Suprapubic skin (tissue), 4 donors: ENCODE results near the gene STXBP5. TPM values are rescaled to one million over a fixed set of nuclear protein-coding genes. Genes with fewer than 3 reads are reported as not detected.

Experiments used
- DNase-seq, 2 donors: peaks; one replicate each; pipeline ENCODE4 v3.0.0-alpha.2; 2019; ENCODE audit warnings: low spot score in 2 of 2
- H3K27ac ChIP-seq: fragments of 200-600 bp; sonication (generic); one replicate; pipeline ENCODE4 v1.5.1; 2019
- H3K27me3 ChIP-seq: fragments of 200-600 bp; sonication (generic); one replicate; pipeline ENCODE4 v1.5.1; 2019
- H3K36me3 ChIP-seq: fragments of 200-600 bp; sonication (generic); one replicate; pipeline ENCODE4 v1.5.1; 2019
- H3K4me1 ChIP-seq: fragments of 200-600 bp; sonication (generic); one replicate; pipeline ENCODE4 v1.5.1; 2019
- H3K4me3 ChIP-seq: fragments of 200-600 bp; sonication (generic); one replicate; pipeline ENCODE4 v1.5.1; 2019; ENCODE audit warnings: mild to moderate bottlenecking
- H3K9me3 ChIP-seq: fragments of 200-600 bp; sonication (generic); one replicate; pipeline ENCODE4 v1.5.1; 2019
- EP300 ChIP-seq: sonication (generic); formaldehyde crosslinking; IDR thresholded peaks from one replicate; pipeline ENCODE4 v1.6.1; 2017; ENCODE audit warnings: antibody characterized with exemption
- POLR2A ChIP-seq, 2 donors: fragments of 450-650 bp; IDR thresholded peaks; one replicate each; pipeline ENCODE4 v1.6.1; 2017; ENCODE audit warnings: antibody characterized with exemption in 2 of 2, mild to moderate bottlenecking in 2 of 2, moderate library complexity in 2 of 2
- POLR2AphosphoS5 ChIP-seq, 3 donors: sonication (generic); formaldehyde crosslinking; IDR thresholded peaks; one replicate each; pipeline ENCODE4 v1.6.1; 2017; ENCODE audit warnings: antibody characterized with exemption in 3 of 3
- WGBS: methylation state at CpG from one replicate; pipeline ENCODE4 v1.1.5; 2018; 5-methylcytosine and 5-hydroxymethylcytosine counted together
- total RNA-seq, 4 donors: library from RNA; depleted of rRNA; stranded (reverse); fragments of >200 nt; gene quantifications; one replicate each; pipeline ENCODE4 v1.1.0, GENCODE V29; 2016
- TF ChIP-seq, protein P1 (sequence below), 2 donors: fragments of 200-600 bp in 1 of 2; fragments of 450-650 bp in 1 of 2; sonication (generic) in 1 of 2; IDR thresholded peaks; one replicate each; pipeline ENCODE4 v1.5.1; 2016 to 2019; ENCODE audit warnings: antibody characterized with exemption in 2 of 2, mild to moderate bottlenecking in 1 of 2, moderate library complexity in 1 of 2

The STXBP5 gene
- total RNA-seq, 4 donors from 2014 or later: 55.0 to 65.5 (median 60.3) TPM

DNA sequence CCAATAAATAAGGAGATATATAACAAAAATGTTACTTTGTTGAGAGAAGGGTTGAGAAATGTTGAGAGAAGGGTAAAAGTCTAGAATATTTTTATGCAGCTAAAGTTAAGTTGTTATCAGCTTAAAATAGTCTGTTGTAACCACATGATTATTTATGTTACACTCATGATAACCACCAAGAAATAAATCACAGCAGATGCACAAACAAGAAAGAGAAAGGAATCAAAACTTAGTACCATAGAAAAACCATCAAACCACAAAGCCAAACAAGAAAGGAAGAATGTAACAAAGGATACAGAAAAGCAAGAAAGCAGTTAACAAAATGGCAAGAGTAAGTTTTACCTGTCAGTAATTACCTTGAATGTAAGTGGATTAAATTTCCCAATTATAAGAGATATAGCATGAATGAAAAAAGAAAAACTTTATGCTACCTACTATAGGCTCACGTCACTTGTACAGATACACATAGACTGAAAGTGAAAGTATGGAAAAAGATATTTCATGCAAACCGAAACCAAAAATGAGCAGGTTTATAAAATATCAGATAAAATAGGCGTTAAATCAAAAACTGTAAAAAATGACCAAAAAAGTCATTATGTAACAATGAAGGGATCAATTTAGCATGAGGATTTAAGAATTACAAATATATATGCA lies 93.6 kb downstream of the STXBP5 start:
- 95% methylated on average over 3 of the region's 3 CpGs for WGBS
- DNase-seq: no peak
- Histone ChIP-seq H3K27me3 (no peaks in the 10 kb centered on the region), H3K36me3 (peaks cover 22% of the 10 kb centered on the region), H3K27ac (no peak overlapping the region), H3K4me3 (no peak overlapping the region), H3K9me3 (peaks cover 12% of the 10 kb centered on the region), H3K4me1 (no peaks in the 10 kb centered on the region)
- no peak for TF ChIP-seq EP300
- TF ChIP-seq, protein P1, sequence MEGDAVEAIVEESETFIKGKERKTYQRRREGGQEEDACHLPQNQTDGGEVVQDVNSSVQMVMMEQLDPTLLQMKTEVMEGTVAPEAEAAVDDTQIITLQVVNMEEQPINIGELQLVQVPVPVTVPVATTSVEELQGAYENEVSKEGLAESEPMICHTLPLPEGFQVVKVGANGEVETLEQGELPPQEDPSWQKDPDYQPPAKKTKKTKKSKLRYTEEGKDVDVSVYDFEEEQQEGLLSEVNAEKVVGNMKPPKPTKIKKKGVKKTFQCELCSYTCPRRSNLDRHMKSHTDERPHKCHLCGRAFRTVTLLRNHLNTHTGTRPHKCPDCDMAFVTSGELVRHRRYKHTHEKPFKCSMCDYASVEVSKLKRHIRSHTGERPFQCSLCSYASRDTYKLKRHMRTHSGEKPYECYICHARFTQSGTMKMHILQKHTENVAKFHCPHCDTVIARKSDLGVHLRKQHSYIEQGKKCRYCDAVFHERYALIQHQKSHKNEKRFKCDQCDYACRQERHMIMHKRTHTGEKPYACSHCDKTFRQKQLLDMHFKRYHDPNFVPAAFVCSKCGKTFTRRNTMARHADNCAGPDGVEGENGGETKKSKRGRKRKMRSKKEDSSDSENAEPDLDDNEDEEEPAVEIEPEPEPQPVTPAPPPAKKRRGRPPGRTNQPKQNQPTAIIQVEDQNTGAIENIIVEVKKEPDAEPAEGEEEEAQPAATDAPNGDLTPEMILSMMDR (IDR thresholded peaks at IDR 0.05): no peak

DNA sequence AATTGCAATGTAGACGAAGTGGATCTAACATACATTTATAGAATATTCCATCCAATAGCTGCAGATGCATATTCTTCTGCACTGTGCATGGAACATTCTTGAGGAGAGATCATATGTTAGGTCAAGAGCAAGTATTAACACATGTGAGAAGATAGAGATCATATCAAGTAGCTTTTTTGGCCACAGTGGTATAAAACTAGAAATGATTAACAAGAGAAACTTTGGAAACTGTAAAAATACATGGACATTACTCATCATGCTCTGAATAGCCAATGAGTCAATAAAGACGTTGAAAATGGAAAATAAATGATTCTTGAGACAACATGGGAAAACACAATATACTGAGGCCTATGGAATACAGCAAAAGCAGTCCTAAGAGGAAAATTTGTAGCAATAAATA lies 94.2 kb downstream of the STXBP5 start:
- 80% methylated on average over 2 of the region's 2 CpGs for WGBS
- Histone ChIP-seq H3K4me1 (no peaks in the 10 kb centered on the region), H3K4me3 (no peak overlapping the region), H3K27me3 (no peaks in the 10 kb centered on the region), H3K36me3 (peaks cover 28% of the 10 kb centered on the region), H3K27ac (no peak overlapping the region), H3K9me3 (peaks cover 12% of the 10 kb centered on the region)
- TF ChIP-seq POLR2AphosphoS5 (IDR thresholded peaks at IDR 0.05) (no peak), EP300 (no peak), POLR2A (IDR thresholded peaks at IDR 0.05) (no peak)
- TF ChIP-seq, protein P1 (IDR thresholded peaks at IDR 0.05): no peak
- no peak for DNase-seq

DNA sequence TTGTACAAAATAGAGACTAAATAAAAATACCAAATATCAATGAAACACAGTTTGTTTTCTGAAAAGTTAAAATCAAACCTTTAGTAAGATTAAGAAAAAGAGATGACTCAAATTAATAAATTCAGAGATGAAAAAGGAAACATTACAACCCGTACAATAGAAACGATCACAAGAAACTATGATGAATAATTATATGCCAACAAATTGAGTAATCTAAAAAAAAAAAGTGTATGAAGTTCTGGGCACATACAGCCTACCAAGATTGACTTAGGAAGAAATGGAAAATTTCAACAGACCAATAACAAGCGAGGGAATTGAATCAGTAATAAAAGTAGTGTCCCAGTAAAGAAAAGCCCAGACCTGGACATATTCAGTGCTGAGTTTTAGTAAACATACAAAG lies 94.8 kb downstream of the STXBP5 start:
- H3K4me1 ChIP-seq: no peaks in the 10 kb centered on the region
- H3K27me3 ChIP-seq: no peaks in the 10 kb centered on the region
- H3K9me3 ChIP-seq: peaks cover 12% of the 10 kb centered on the region
- no peak for DNase-seq
- H3K4me3 ChIP-seq: no peak overlapping the region
- WGBS: 95% methylated on average over 3 of the region's 3 CpGs
- no peak overlapping the region for H3K27ac ChIP-seq
- peaks cover 33% of the 10 kb centered on the region for H3K36me3 ChIP-seq
- TF ChIP-seq, protein P1 (IDR thresholded peaks at IDR 0.05): no peak
- no peak for TF ChIP-seq EP300

DNA sequence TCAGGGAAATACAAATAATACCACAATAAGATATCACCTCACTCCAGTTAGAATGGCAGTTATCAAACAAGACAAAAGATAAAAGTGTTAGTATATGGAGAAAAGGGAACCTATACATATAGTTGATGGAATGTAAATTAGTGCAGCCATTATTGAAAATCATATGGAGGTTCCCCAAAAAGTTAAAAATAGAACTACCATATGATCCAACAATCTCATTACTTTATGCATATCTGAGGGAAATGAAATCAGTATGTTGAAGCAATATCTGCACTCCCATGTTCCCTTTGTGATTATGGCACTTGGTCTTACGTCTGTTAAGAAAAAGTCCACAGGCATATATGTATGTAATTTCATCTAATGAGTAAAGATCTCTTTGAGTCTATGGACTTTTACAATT lies 96.9 kb downstream of the STXBP5 start:
- peaks cover 5% of the 10 kb centered on the region for H3K9me3 ChIP-seq
- no peak overlapping the region for H3K27ac ChIP-seq
- H3K27me3 ChIP-seq: no peaks in the 10 kb centered on the region
- H3K36me3 ChIP-seq: peaks cover 27% of the 10 kb centered on the region
- no peak for DNase-seq
- no peak overlapping the region for H3K4me3 ChIP-seq
- no peaks in the 10 kb centered on the region for H3K4me1 ChIP-seq
- 94% methylated on average over 1 of the region's 1 CpG for WGBS
- TF ChIP-seq POLR2A (IDR thresholded peaks at IDR 0.05) (no peak), EP300 (no peak), POLR2AphosphoS5 (IDR thresholded peaks at IDR 0.05) (no peak)
- TF ChIP-seq, protein P1 (IDR thresholded peaks at IDR 0.05): no peak

DNA sequence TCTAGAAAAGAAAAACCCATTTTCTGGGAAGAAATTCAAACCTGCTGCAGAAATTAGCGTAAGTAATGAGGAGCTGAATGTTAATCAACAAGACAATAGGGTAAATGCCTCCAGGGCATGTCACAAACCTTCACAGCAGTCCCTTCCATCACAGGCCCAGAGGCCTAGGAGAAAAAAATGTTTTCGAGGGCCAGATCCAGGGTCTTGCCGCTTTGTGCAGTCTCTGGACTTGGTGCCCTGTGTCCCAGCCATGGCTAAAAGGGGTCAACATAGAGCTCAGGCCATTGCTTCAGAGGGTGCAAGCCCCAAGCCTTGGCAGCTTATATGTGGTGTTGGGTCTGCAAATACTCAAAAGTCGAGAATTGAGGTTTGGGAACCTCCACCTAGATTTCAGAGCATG lies 99.8 kb downstream of the STXBP5 start:
- 98% methylated on average over 4 of the region's 4 CpGs for WGBS

More for the DNA sequence above, 99.8 kb downstream of the STXBP5 start:
- DNase-seq: no peak
- Histone ChIP-seq H3K4me3 (no peak overlapping the region), H3K36me3 (peaks cover 28% of the 10 kb centered on the region), H3K27ac (no peak overlapping the region), H3K9me3 (no peaks in the 10 kb centered on the region), H3K4me1 (no peaks in the 10 kb centered on the region), H3K27me3 (no peaks in the 10 kb centered on the region)
- TF ChIP-seq POLR2A (IDR thresholded peaks at IDR 0.05) (no peak), POLR2AphosphoS5 (IDR thresholded peaks at IDR 0.05) (no peak), EP300 (no peak)
- TF ChIP-seq, protein P1 (IDR thresholded peaks at IDR 0.05): no peak
